Midbrain (tissue), 1 donor: Measurements from ENCODE around the gene ABCF2.

Experiments
- DNase-seq: peaks from one replicate; lab custom pipeline; 2025; lab: John Stamatoyannopoulos, UW

ABCF2 gene

GRCh38 chr7:151225948-151226510 lies 976 bp downstream of the ABCF2 start:
- no peak for DNase-seq

DNA sequence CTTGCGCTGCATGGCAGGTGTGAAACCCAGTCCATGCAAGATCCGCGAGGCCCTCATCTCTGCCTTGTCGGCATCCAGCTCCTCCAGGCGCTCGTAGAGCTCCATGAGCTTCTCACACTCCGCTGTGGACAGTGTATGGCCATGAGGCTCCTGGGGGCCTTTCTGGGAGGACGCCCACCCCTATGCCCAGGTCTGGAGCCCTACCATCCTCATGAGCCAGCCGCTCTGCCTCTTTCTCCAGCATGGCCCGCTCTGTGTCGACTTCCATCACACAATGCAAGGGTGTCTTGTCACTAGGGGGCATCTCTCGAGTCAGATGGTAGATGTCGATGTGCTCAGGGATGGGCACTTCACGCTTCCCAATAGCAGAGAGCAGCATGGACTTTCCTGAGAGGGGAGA lies 3.3 kb downstream of the ABCF2 start:
- DNase-seq = no peak

DNA sequence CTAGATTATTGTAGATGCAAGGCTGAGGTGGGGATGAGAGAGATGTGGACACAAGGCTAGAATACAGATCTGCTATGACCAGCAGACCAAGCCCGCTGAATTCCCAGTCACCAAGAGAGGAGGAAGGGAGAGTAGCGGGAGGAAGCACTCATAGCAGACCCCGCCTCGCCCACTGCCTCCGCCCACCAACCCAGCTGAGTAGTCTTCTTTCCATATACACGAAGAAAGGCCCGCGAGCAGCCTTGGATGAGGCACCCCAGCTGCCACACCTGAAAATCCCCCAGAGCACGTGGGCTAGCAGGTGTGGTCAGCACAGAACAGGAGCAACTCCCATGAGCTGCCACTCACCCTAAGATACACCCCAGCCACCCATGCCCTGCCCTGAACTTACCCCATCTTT lies 8.8 kb downstream of the ABCF2 start:
- no peak for DNase-seq

- no peak for DNase-seq
Measured at GRCh38 chr7:151215396-151215795, 11.6 kb downstream of the ABCF2 start.

GRCh38 chr7:151213826-151214225 lies 13.2 kb downstream of the ABCF2 start:
- no peak for DNase-seq

- no peak for DNase-seq
Measured at GRCh38 chr7:151212626-151213025, 14.4 kb downstream of the ABCF2 start.

DNA sequence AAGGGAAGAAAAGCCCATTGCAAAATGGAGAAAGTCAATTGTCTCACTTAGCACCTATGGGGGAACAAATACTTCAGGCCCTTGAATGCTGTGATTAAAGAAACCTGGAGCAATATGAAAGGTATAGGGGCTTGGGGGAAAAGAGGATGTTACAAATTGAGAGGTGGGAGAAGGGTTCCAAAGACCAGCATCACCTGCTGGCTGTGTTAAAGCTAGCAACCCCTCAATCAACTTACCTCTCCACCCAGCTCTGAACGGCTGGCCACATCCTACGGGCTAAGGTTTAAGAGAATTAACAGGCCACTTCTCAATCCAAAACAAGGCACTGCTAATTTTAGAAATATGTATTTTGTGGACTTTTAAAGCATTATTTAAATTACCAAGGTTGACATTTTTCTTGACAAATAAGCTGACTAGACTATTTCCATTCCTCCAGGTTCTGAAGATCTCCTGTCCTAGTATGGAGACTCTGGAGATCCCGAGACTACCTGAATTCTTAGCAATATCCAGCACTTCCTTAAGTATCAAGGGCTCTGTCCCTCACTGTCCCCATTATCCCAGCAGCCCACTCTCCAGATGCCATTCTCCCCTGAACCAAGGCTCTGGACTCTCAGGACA lies 15.7 kb downstream of the ABCF2 start:
- DNase-seq = no peak

DNA sequence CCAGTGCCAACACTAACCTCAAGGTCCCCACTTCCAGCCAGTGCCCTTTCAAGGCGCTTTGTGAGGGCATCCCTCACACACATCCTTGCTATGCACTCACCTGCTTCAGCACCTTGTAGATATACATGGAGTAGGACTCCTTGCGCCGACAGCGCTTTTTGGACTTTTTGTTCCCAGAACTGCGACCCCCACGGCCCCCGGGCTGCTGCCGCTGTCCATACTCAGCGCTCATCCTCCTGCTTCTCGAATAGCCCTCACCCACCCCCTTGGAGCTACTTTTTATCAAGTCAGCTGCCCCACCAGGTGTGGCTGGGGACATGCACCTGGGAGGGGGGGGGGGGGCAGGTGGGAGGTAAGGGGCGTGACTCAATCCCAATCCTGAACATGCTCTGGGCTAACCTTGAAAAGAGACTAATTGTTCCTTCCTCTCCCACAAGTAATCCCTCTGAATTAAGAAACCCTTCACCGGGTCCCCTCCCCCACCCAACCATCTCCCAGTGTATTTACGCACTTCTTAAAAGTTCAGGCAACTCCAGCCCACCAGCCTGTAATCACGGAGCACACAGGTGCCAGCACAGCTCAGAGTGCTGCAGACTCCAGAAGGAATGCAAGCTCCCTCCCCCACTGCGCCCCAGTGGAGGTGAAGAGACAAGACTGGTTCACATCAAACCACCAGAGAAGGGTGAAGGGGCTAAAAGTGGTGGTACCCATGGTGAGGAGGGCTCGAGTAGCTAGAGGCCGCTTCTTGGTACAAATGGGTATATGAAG lies 16.7 kb downstream of the ABCF2 start, which contains the start of gene H2BK1:
Gene H2BK1 (minus strand): TSS at position 402 of the 768 bp plus-strand sequence. CDS start 170 bp downstream, at position 232.
- no peak for DNase-seq

- no peak for DNase-seq
Measured at GRCh38 chr7:151209588-151209987, 17.4 kb downstream of the ABCF2 start.

DNA sequence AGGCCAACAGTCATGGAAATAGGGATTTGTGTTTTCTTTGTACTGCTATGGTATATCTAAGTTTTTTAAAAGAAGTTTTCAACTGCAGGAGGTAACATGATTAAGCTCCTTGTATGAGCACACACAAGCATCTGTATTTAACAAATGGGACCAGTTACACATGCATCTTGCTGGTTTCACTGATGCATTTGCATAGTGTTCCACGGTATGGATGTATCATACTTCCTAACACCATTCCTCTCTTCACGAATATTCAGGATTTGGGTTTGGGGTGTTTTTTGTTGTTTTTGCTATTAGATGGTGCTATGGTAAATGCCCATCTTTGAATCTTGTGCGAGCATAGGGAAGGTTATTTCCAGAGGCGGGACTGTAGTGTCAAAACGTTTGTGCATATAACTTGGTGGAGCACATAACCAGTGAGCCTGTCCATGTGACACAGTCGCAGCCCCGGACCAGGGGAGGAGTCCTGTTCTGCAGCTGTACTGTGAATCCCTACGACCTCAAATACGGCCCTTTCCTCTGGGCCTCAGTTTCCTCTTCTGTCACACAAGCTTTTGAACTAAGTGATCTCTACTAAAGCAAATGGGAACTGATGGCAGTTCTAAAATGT lies 18.6 kb downstream of the ABCF2 start:
- no peak for DNase-seq

- no peak for DNase-seq
Measured at GRCh38 chr7:151207804-151208203, 19.2 kb downstream of the ABCF2 start.

DNA sequence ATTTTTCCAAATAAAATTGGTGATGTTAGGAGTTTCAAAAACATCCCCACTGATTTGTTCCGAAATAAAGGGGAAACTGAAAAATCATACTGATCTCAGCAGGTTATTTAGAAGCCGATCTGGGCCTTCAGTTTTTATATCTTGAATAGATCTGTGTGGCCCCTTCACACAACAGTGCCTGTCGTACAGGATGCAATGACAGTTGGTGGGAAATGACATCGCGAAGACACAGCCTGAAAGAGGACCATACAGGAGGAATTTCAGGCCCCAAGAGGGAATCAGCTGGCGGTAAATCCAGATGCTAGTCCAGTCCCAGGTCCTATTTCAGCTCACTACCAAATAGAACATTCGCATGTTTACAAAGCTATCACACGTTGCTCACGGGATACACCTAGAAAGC lies 19.7 kb downstream of the ABCF2 start:
- no peak for DNase-seq

- DNase-seq = no peak
Measured at GRCh38 chr7:151206914-151207313, 20.1 kb downstream of the ABCF2 start.

DNA sequence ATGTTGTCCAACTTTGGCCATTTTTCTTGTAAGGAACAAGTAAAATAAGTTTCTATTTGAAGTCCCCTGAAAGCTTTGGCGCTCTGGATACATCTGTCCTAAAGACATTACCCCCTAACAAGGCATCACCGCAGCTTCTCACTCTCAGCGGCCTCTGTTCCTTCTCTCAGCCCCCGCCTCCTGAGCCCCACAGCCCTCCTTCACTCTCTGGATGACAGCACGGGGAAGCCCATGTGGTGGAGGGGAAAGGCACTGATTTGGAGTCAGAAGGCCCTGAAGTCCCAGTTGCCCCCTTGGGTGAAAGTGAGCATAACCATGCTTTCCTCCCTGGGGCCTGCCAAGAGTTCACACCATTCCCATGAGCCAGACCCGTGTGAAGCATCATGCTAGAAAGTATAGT lies 21.3 kb downstream of the ABCF2 start:
- DNase-seq = no peak

- DNase-seq = no peak
Measured at GRCh38 chr7:151204383-151205032, 22.5 kb downstream of the ABCF2 start.

DNA sequence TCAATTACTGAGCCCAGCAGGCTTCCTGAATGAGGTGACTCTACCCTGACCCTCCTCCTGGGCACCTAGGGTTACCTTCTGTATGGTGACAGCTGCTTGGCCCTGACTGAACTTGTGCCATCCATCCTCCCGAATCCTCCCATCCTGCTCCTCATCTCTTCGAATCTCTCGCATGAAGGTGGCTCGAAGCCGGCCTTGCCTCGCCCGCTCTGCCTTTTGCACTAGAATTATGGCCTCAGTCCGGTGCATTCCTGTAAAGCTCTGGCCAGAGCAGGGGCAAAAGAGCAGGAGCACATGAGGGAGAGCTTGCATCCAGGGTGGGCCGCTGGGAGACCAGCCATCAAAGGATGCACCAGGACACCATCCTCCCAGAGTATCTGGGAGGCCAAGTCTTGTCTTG lies 24.2 kb downstream of the ABCF2 start:
- DNase-seq = no peak

- no peak for DNase-seq
Measured at GRCh38 chr7:151201751-151202150, 25.3 kb downstream of the ABCF2 start.

- DNase-seq = no peak
Measured at GRCh38 chr7:151201344-151201743, 25.7 kb downstream of the ABCF2 start.

DNA sequence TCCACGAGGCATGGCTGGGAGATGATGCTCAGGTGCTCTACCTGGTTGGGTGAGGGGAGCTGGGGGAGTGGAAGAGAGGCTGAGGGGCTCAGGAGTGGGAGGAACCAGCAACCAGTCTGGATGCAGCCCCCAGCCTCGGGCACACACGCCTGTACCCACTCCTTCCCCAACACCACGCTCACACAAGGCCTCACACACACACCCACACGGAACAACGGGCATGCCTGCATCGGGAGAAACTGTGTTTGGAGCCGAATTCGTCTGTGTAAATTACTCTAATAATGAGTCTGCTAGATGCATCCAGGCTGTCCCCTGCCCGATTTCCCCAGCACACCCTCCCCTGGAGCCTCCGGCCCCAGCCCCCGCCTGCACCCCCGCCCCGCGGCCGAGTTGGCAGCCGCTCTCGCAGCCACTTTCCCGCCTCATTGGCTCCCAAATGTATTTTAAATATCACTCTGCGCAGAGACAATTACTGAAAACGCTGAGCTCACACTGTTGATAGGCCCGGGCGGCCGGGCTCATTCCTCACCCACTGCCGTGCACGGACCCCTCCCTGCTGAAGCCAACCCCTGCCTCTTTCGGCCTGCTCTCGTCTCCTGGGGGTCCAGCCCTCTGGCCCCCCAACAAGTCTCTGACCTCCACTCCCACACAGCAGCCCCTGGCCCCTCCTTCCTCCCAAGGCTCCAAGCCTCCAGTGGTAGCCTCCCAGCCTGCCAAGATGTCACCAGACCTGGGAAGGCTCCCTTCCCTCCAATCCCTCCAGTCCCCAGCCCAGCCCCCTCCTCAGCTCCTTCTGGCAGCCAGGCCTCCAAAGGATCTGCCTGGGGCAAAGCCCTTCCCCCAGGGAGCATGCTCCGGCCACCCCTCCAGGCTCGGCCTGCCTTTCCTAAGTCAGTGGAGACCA lies 27.8 kb downstream of the ABCF2 start:
- no peak for DNase-seq

- no peak for DNase-seq
Measured at GRCh38 chr7:151197932-151198331, 29.1 kb downstream of the ABCF2 start.
